ENCODE measurements around the gene PRDM13.
"Not testable (repeated sequence)": the region's sequence is repeated elsewhere in the genome, so short reads cannot be mapped to it uniquely, and the experiment has no call there.

Gene PRDM13

GRCh38 chr6:99590728-99591672 lies 15.6 kb upstream of the PRDM13 start:
- no peak for DNase-seq
- TF ChIP-seq POLR2A (IDR thresholded peaks at IDR 0.05; ENCODE audit: low read length) = no peak
- TF ChIP-seq GATA1 (IDR thresholded peaks at IDR 0.05; ENCODE audit: low read depth, low read length) = no peak

GRCh38 chr6:99591673-99592364 lies 14.8 kb upstream of the PRDM13 start:
- no peak for DNase-seq
- TF ChIP-seq GATA1 (IDR thresholded peaks at IDR 0.05; ENCODE audit: low read depth, low read length) (no peak), POLR2A (IDR thresholded peaks at IDR 0.05; ENCODE audit: low read length) (no peak)

GRCh38 chr6:99592900-99593299 lies 13.7 kb upstream of the PRDM13 start:
- DNase-seq = no peak
- TF ChIP-seq POLR2A (IDR thresholded peaks at IDR 0.05; ENCODE audit: low read length) (no peak), GATA1 (IDR thresholded peaks at IDR 0.05; ENCODE audit: low read depth, low read length) (no peak)

GRCh38 chr6:99594696-99595095 lies 11.9 kb upstream of the PRDM13 start:
- DNase-seq = not testable (repeated sequence)

GRCh38 chr6:99602520-99603420 lies 3.9 kb upstream of the PRDM13 start:
- peak; percentile 23 to 35 for DNase-seq
- TF ChIP-seq GATA1 (IDR thresholded peaks at IDR 0.05; ENCODE audit: low read depth, low read length) (no peak), POLR2A (IDR thresholded peaks at IDR 0.05; ENCODE audit: low read length) (no peak)

- peak; percentile 38 to 42 for DNase-seq
Measured at GRCh38 chr6:99603421-99604165, 3.0 kb upstream of the PRDM13 start.

GRCh38 chr6:99604166-99605073 lies 2.2 kb upstream of the PRDM13 start:
- DNase-seq = peak; percentile 22 to 31
- no peak for TF ChIP-seq POLR2A (IDR thresholded peaks at IDR 0.05; ENCODE audit: low read length)
- no peak for TF ChIP-seq GATA1 (IDR thresholded peaks at IDR 0.05; ENCODE audit: low read depth, low read length)

More at GRCh38 chr6:99603421-99604165, 3.0 kb upstream of the PRDM13 start:
- TF ChIP-seq POLR2A (IDR thresholded peaks at IDR 0.05; ENCODE audit: low read length) (no peak), GATA1 (IDR thresholded peaks at IDR 0.05; ENCODE audit: low read depth, low read length) (no peak)

GRCh38 chr6:99605074-99605734 lies 1.4 kb upstream of the PRDM13 start:
- peak in 1 of 2 experiments; percentile 19 for DNase-seq
- TF ChIP-seq GATA1 (IDR thresholded peaks at IDR 0.05; ENCODE audit: low read depth, low read length) = no peak
- no peak for TF ChIP-seq POLR2A (IDR thresholded peaks at IDR 0.05; ENCODE audit: low read length)

GRCh38 chr6:99605911-99606655 lies 550 bp upstream of the PRDM13 start:
- no peak for TF ChIP-seq POLR2A (IDR thresholded peaks at IDR 0.05; ENCODE audit: low read length)
- TF ChIP-seq GATA1 (IDR thresholded peaks at IDR 0.05; ENCODE audit: low read depth, low read length) = no peak
- DNase-seq = no peak

- no peak for TF ChIP-seq GATA1 (IDR thresholded peaks at IDR 0.05; ENCODE audit: low read depth, low read length)
- TF ChIP-seq POLR2A (IDR thresholded peaks at IDR 0.05; ENCODE audit: low read length) = no peak
- DNase-seq = no peak
Measured at GRCh38 chr6:99607416-99608036, 893 bp downstream of the PRDM13 start.

All from erythroblast (primary cell).